ENCODE results near the gene FHIT.
"Not testable (repeated sequence)": the region's sequence is repeated elsewhere in the genome, so short reads cannot be mapped to it uniquely, and the experiment has no call there.

FHIT gene

DNA sequence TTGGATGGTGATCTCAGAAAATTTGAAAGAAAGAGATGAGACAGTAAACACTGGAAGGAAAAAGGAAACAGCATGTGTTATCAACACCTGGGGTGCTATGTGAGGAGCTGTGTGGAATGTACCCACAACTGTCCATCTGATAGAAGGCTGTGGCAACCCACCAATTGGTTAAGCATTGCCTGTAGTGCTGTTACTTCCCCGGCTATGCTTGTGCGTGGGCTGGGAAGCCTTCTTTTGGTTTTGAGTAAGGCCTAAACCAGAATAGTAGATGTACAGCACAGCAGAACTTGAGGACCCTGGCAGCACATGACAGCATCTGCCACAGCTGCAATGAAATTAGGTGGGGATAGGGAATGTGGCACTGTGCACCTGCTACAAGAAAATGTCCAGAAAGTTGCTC lies 184.5 kb downstream of the FHIT start:
- Mint-ChIP-seq H3K4me1 (ENCODE audit: low read depth) (no peaks in the 10 kb centered on the region), H3K9me3 (no peaks in the 10 kb centered on the region), H3K27me3 (no peaks in the 10 kb centered on the region), H3K27ac (no peak overlapping the region), H3K4me3 (no peak overlapping the region), H3K36me3 (ENCODE audit: low read depth) (no peaks in the 10 kb centered on the region)
- intact Hi-C loops (cut with micrococcal nuclease), result no loop called here

DNA sequence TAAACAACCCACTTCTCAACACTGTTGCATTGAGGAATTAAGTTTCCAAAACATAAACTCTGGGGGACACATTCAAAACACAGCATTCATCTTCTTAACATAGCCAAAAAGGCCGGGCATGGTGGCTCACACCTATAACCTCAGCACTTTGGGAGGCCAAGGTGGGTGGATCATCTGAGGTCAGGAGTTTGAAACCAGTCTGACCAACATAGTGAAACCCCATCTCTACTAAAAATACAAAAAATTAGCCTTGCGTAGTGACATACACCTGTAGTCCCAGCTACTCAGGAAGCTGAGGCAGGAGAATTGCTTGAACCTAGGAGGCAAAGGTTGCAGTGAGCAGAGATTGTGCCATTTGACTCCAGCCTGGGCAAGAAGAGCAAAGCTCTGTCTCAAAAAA lies 185.0 kb downstream of the FHIT start:
- H3K27ac Mint-ChIP-seq; H3K9me3 Mint-ChIP-seq; H3K4me1 Mint-ChIP-seq (ENCODE audit: low read depth); H3K36me3 Mint-ChIP-seq (ENCODE audit: low read depth); H3K4me3 Mint-ChIP-seq; H3K27me3 Mint-ChIP-seq; intact Hi-C loops (cut with micrococcal nuclease): not testable (repeated sequence)

DNA sequence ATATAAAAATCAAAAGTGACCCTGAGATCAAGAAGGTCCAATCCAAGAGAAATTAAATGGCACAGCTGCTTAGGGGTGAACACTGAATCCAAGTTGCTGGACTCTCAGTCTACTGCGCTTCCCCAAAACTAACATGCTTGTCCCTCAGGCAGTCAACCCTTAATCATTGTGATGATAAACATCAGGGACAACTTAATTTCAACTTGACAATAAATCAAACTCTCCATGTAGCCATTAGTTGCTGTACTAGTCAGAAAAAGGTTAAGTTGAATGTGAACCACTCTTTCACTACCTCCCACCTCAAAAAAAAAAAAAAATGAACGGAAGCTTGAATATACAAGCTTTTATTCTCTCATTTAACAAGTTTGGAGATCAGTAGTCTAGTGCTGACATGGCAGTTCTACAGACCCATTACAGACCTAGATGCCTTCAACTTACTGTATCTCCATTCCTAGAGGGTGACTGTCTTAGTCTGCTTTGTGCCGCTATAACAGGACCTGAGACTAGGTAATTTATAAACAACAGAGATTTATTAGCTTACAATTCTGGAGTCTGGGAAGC lies 185.7 kb downstream of the FHIT start:
- intact Hi-C loops (cut with micrococcal nuclease), result no loop called here
- no peaks in the 10 kb centered on the region for H3K27me3 Mint-ChIP-seq
- H3K4me3 Mint-ChIP-seq, result no peak overlapping the region
- H3K9me3 Mint-ChIP-seq, result no peaks in the 10 kb centered on the region
- H3K27ac Mint-ChIP-seq, result no peak overlapping the region
- no peaks in the 10 kb centered on the region for H3K36me3 Mint-ChIP-seq (ENCODE audit: low read depth)
- no peaks in the 10 kb centered on the region for H3K4me1 Mint-ChIP-seq (ENCODE audit: low read depth)

DNA sequence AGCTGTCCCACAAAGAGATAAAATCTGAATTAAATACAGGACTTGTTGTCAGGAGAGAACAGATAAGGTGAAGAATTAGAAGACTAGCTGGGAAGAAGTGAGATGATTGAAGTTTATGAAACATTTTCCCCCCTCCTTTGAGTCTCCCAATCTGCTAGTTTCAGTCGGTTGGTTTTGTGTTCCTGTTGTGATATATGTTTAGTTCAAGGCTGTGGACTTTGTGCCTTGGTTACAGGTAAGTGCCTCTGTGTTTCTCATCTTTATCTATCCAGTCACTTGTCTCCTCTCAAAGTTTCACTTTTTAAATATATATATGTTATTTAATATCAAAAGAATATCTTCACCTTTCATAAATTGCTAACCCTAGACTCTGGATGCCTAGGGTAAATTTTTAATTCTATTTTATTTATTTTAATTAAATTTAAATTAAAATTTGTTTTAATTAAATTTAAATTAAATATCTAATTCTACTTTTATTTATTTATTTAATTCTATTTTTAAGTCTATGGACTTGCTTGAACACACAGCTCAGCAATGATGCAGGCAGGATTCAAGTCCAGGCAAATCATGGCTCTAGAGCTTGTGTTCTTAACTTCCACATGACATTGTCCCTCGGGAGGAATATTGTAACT lies 190.0 kb downstream of the FHIT start:
- H3K9me3 Mint-ChIP-seq, result no peaks in the 10 kb centered on the region
- no peak overlapping the region for H3K4me3 Mint-ChIP-seq
- H3K4me1 Mint-ChIP-seq (ENCODE audit: low read depth), result peaks cover 7% of the 10 kb centered on the region

DNA sequence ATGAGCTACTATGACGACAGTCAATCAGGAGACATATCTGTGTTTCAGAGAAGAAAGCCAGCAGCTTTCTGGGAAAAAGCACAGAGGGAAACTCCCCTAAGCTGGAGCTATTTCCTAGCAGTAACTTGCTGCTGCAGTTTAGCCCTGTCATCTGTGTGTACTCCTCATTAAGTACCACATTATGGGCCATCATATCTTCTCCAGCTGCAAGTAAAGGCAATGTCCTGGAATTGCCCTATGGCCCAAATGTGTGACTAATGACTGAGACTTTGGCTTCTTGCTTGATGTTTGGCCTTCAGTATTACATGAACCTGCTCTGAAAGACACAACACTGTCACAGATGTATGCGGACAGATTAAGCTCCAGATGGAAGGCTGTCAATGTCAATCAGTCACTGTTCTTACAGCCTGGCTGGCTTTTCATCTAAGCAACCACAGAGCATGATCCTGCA lies 190.8 kb downstream of the FHIT start:
- intact Hi-C loops (cut with micrococcal nuclease), result no loop called here
- H3K27ac Mint-ChIP-seq, result no peak overlapping the region
- H3K4me1 Mint-ChIP-seq (ENCODE audit: low read depth), result peaks cover 7% of the 10 kb centered on the region
- no peaks in the 10 kb centered on the region for H3K9me3 Mint-ChIP-seq
- no peaks in the 10 kb centered on the region for H3K27me3 Mint-ChIP-seq
- no peak overlapping the region for H3K4me3 Mint-ChIP-seq
- no peaks in the 10 kb centered on the region for H3K36me3 Mint-ChIP-seq (ENCODE audit: low read depth)

More for the DNA sequence above, 190.0 kb downstream of the FHIT start:
- no peak overlapping the region for H3K27ac Mint-ChIP-seq
- no peaks in the 10 kb centered on the region for H3K36me3 Mint-ChIP-seq (ENCODE audit: low read depth)
- intact Hi-C loops (cut with micrococcal nuclease), result no loop called here
- H3K27me3 Mint-ChIP-seq, result no peaks in the 10 kb centered on the region

DNA sequence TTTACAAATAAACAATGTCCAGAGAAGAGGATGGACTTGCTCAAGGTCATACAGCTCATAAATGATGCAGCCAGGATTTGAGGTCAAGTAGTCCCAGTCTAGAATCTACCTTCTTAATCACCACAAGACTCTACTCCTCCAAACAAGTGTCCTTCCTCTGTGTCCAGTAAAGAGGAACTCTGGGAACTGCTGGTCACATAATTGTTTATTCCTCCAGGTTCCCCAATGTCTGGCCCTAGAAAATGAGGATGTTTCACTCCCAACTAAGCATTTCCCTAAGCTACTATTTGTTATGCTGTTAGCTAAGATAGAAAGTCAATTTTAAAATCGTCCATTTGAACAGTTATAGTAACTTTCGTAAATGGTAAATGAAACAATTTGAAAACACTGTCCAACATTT lies 192.4 kb downstream of the FHIT start:
- Mint-ChIP-seq H3K36me3 (ENCODE audit: low read depth) (no peaks in the 10 kb centered on the region), H3K27ac (no peak overlapping the region), H3K4me1 (ENCODE audit: low read depth) (peaks cover 7% of the 10 kb centered on the region), H3K9me3 (no peaks in the 10 kb centered on the region), H3K4me3 (no peak overlapping the region), H3K27me3 (no peaks in the 10 kb centered on the region)
- intact Hi-C loops (cut with micrococcal nuclease), result no loop called here

DNA sequence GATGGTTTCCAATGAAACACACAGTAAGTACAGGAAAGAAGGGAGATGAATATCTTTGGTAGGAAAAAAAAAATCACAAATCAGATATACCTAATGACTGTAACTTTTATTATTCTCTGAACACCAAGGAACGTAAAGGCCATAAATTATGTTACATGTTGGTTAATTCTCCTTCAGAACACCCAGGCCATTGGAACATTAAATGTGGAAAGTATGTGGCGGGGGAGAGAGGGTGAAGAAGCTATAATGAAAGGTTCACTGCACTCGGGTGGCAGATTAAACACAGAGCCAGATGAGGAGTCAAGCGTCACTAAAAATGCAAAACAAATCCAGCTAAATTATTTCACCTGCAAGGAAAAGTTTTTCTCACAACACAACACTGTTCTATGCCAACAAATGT lies 193.8 kb downstream of the FHIT start:
- Mint-ChIP-seq H3K4me3 (no peak overlapping the region), H3K36me3 (ENCODE audit: low read depth) (no peaks in the 10 kb centered on the region), H3K27me3 (no peaks in the 10 kb centered on the region), H3K27ac (no peak overlapping the region), H3K9me3 (no peaks in the 10 kb centered on the region), H3K4me1 (ENCODE audit: low read depth) (peaks cover 7% of the 10 kb centered on the region)
- intact Hi-C loops (cut with micrococcal nuclease), result no loop called here

DNA sequence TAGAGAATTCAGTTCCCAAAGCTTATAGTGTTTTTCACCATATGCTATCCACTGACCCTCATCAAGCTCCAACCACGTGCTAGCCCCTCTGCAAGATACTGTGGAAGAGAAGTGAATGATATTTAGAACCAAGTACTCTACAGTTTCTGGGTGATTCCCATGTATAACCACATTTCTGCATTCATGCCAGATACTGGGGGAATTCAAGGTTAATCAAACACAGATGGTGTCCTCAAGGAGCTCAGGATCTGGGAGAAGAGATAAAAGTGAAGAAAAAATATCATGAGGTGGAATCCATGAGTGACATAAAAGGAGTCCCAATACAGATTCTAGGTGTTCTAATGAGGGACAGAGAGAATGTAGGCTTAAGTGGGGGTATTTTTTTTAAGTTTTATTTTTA lies 195.8 kb downstream of the FHIT start:
- intact Hi-C loops (cut with micrococcal nuclease), result no loop called here
- no peak overlapping the region for H3K4me3 Mint-ChIP-seq
- peaks cover 7% of the 10 kb centered on the region for H3K4me1 Mint-ChIP-seq (ENCODE audit: low read depth)
- H3K27ac Mint-ChIP-seq, result no peak overlapping the region
- no peaks in the 10 kb centered on the region for H3K9me3 Mint-ChIP-seq
- H3K36me3 Mint-ChIP-seq (ENCODE audit: low read depth), result no peaks in the 10 kb centered on the region
- H3K27me3 Mint-ChIP-seq, result no peaks in the 10 kb centered on the region

DNA sequence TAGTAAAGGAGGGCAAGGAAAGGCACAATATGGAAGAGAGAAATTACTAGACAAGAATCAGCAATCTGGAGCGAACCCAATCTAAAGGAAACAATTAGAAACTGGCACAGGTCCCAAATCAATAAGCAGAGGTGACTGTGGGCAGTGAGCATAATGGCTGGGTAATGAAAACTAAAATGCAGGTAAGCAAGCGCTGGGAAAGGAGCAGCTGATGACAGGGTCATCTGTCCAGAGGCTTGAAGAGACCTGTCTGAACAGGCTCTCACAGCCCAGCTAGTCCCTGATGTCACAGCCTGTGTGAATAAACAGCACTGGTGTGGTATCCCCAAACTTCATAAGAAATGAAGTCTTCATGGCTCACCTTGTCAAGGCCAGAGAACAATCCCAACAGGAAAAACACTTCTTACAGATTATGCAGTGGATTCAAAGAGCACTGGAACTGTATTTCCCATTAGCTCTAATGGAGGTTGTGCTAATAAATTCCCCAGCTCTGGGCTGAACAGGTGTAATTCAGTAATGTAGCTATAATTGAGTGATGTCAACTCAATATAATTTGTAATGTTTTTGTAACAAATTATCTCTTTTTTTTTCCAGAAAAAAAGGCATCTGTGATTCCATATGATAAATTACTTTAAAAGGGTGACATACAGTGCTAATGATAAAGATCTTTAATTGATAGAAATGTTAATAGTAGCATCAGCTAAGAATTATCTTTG lies 197.3 kb downstream of the FHIT start:
- Mint-ChIP-seq H3K9me3 (no peaks in the 10 kb centered on the region), H3K27ac (no peak overlapping the region), H3K27me3 (no peaks in the 10 kb centered on the region), H3K4me1 (ENCODE audit: low read depth) (peaks cover 7% of the 10 kb centered on the region), H3K4me3 (no peak overlapping the region), H3K36me3 (ENCODE audit: low read depth) (no peaks in the 10 kb centered on the region)
- intact Hi-C loops (cut with micrococcal nuclease), result no loop called here

DNA sequence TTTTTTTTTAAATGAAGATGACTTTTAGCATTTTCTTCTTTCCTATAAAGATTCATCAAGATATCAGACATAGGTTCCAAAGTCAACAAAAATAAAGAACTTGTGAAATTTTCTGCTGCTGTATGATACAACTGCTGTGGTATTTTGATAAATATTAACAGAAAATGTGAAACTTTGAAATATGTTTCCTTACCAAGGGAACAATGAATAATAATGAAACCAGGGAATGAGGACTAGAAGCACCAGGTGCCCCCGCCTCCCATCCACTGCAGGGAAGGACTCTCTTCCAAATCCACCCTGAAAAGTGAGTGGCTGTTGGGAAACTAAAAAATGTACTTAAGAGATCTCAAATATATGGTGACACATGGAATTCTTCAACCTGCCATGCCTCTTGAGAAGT lies 198.4 kb downstream of the FHIT start:
- intact Hi-C loops (cut with micrococcal nuclease), result no loop called here

DNA sequence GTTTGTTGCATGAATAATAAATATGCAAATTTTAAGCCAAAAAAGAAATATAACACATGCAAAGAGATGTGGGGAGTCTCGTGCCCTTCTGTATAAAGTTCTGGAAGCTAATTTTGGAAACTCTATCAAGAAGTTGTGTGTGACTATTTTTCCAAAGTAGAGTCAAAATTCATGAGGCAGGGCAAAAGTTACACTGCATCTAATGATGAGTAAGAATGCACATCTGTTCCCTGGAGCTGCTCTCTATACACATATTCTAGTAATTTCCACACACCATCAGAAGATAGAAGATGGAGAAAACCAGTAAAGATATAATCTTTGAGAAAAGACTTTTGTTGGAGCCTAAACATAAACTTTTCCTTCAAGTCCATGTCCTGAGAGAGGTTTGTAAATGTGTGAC lies 199.6 kb downstream of the FHIT start:
- H3K4me3 Mint-ChIP-seq, result no peak overlapping the region
- H3K9me3 Mint-ChIP-seq, result no peaks in the 10 kb centered on the region
- intact Hi-C loops (cut with micrococcal nuclease), result no loop called here
- no peaks in the 10 kb centered on the region for H3K27me3 Mint-ChIP-seq
- H3K36me3 Mint-ChIP-seq (ENCODE audit: low read depth), result no peaks in the 10 kb centered on the region
- H3K4me1 Mint-ChIP-seq (ENCODE audit: low read depth), result no peaks in the 10 kb centered on the region
- no peak overlapping the region for H3K27ac Mint-ChIP-seq

More for the DNA sequence above, 198.4 kb downstream of the FHIT start:
- H3K4me3 Mint-ChIP-seq, result no peak overlapping the region
- H3K36me3 Mint-ChIP-seq (ENCODE audit: low read depth), result no peaks in the 10 kb centered on the region
- H3K27me3 Mint-ChIP-seq, result no peaks in the 10 kb centered on the region
- H3K4me1 Mint-ChIP-seq (ENCODE audit: low read depth), result no peaks in the 10 kb centered on the region
- no peak overlapping the region for H3K27ac Mint-ChIP-seq
- no peaks in the 10 kb centered on the region for H3K9me3 Mint-ChIP-seq

DNA sequence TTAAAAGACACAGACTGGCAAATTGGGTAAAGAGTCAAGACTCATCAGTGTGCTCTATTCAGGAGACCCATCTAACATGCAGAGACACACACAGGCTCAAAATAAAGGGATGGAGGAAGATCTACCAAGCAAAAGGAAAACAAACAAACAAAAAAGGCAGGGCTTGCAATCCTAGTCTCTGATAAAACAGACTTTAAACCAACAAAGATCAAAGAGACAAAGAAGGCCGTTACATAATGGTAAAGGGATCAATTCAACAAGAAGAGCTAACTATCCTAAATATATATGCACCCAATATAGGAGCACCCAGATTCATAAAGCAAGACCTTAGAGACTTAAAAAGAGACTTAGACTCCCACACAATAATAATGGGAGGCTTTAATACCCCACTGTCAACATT lies 206.1 kb downstream of the FHIT start:
- H3K36me3 Mint-ChIP-seq (ENCODE audit: low read depth); H3K27me3 Mint-ChIP-seq; H3K27ac Mint-ChIP-seq; intact Hi-C loops (cut with micrococcal nuclease); H3K9me3 Mint-ChIP-seq; H3K4me3 Mint-ChIP-seq; H3K4me1 Mint-ChIP-seq (ENCODE audit: low read depth): not testable (repeated sequence)

DNA sequence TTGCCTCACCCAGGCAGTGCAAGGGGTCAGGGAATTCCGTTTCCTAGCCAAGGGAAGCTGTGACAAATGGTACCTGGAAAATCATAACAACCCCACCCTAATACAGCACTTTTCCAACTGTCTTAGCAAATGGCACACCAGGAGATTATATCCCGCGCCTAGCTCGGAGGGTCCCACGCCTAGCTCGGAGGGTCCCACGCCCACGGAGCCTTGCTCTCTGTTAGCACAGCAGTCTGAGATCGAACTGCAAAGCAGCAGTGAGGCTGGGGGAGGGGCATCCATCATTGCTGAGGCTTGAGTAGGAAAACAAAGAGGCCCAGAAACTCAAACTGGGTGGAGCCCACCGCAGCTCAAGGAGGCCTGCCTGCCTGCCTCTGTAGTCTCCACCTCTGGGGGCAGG lies 208.1 kb downstream of the FHIT start:
- no peaks in the 10 kb centered on the region for H3K27me3 Mint-ChIP-seq
- H3K36me3 Mint-ChIP-seq (ENCODE audit: low read depth), result no peaks in the 10 kb centered on the region
- intact Hi-C loops (cut with micrococcal nuclease), result no loop called here
- H3K9me3 Mint-ChIP-seq, result peaks cover 8% of the 10 kb centered on the region
- H3K4me1 Mint-ChIP-seq (ENCODE audit: low read depth), result no peaks in the 10 kb centered on the region
- no peak overlapping the region for H3K27ac Mint-ChIP-seq
- H3K4me3 Mint-ChIP-seq, result no peak overlapping the region

DNA sequence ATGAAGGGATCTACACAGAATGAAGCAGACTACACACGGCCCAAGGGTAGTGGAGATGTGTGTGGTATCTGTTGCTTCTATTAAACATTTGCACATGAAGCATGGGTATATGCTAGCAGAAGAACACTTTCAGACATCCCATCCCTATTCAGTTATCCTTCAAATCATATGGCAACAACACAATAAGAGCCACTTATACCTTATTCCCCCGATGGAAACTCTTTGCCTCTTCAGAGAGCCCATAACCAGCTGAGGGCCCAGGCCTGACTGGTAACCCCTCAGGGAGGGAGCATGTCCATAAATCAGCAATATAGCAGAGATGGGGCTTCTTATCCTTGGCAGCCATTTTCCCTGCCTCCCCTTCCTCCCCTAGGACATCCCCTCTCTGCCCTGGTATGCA lies 210.6 kb downstream of the FHIT start:
- Mint-ChIP-seq H3K4me3 (no peak overlapping the region), H3K36me3 (ENCODE audit: low read depth) (no peaks in the 10 kb centered on the region)

DNA sequence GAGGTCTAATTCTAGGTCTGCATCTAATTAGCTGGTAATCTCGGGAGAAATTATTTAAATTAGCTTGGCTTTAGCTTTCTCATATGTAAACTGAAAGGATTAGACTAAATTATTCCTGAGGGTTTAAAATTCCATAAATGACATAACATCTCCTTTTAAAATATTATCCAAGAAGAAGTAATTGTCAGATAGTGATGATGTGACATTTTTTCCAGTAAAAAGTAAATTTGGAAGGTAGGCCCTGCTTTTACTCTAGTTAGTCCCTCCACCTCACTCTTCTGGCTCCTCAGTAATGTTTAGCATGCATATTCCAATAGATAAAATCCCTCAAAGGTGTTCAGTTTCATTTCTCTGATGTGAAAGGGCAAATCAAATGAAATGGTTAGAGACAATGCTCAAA lies 215.7 kb downstream of the FHIT start:
- no peaks in the 10 kb centered on the region for H3K4me1 Mint-ChIP-seq (ENCODE audit: low read depth)
- H3K9me3 Mint-ChIP-seq, result peaks cover 8% of the 10 kb centered on the region
- H3K27me3 Mint-ChIP-seq, result no peaks in the 10 kb centered on the region
- no peak overlapping the region for H3K27ac Mint-ChIP-seq
- H3K36me3 Mint-ChIP-seq (ENCODE audit: low read depth), result no peaks in the 10 kb centered on the region
- H3K4me3 Mint-ChIP-seq, result no peak overlapping the region
- intact Hi-C loops (cut with micrococcal nuclease), result no loop called here

More for the DNA sequence above, 210.6 kb downstream of the FHIT start:
- H3K27ac Mint-ChIP-seq, result no peak overlapping the region
- no peaks in the 10 kb centered on the region for H3K4me1 Mint-ChIP-seq (ENCODE audit: low read depth)
- intact Hi-C loops (cut with micrococcal nuclease), result no loop called here
- no peaks in the 10 kb centered on the region for H3K27me3 Mint-ChIP-seq
- H3K9me3 Mint-ChIP-seq, result peaks cover 8% of the 10 kb centered on the region

All from dendritic cell treated with granulocyte-macrophage colony-stimulating factor and Interleukin-4, amounts not matched to agents 40 ng/mL and 50 ng/mL, for 4 days (primary cell).